Skeletal muscle tissue (tissue), 4 donors: Measurements from ENCODE around the gene WDTC1. TPM values are rescaled to one million over a fixed set of nuclear protein-coding genes. Genes with fewer than 3 reads are reported as not detected.

ENCODE experiments used
- H3K27ac ChIP-seq: one replicate; pipeline ENCODE4 v1.7.0; 2013; ENCODE audit warnings: mild to moderate bottlenecking, low read depth, low read length, inconsistent platforms
- H3K27me3 ChIP-seq, 3 donors: one replicate each; pipeline ENCODE4 v1.7.0; 2013; ENCODE audit warnings: low read length in 3 of 3; ENCODE audit not compliant: control insufficient read depth in 3 of 3, insufficient read depth in 3 of 3
- H3K36me3 ChIP-seq, 3 donors: one replicate each; pipeline ENCODE4 v1.7.0; 2013; ENCODE audit warnings: low read length in 3 of 3; ENCODE audit not compliant: control insufficient read depth in 3 of 3, insufficient read depth in 3 of 3
- H3K4me1 ChIP-seq, 3 donors: one replicate each; pipeline ENCODE4 v1.7.0; 2013; ENCODE audit warnings: low read length in 3 of 3, mild to moderate bottlenecking in 3 of 3; ENCODE audit not compliant: control insufficient read depth in 3 of 3, insufficient read depth in 3 of 3
- H3K4me3 ChIP-seq, 3 donors: one replicate each; pipeline ENCODE4 v1.7.0; 2013; ENCODE audit warnings: low read length in 3 of 3
- H3K9ac ChIP-seq, 3 donors: one replicate each; pipeline ENCODE4 v1.7.0; 2013; ENCODE audit warnings: low read length in 3 of 3, mild to moderate bottlenecking in 3 of 3, moderate library complexity in 2 of 3, low read depth in 1 of 3
- H3K9me3 ChIP-seq, 3 donors: one replicate each; pipeline ENCODE4 v1.7.0; 2013; ENCODE audit warnings: low read length in 3 of 3; ENCODE audit not compliant: control insufficient read depth in 3 of 3
- total RNA-seq: library from RNA; depleted of rRNA; stranded (reverse); fragments of >200 nt; gene quantifications from one replicate; pipeline ENCODE4 v1.2.3, GENCODE V29; 2014
- donor health status: Osteomylitis.

WDTC1 gene
- total RNA-seq, 1 donor from 2014 or later: 13.0 TPM

- H3K4me3 ChIP-seq: no peak overlapping the region
- no peaks in the 10 kb centered on the region for H3K9me3 ChIP-seq
- H3K9ac ChIP-seq: no peak overlapping the region
- no peaks in the 10 kb centered on the region for H3K4me1 ChIP-seq
- no peaks in the 10 kb centered on the region for H3K27me3 ChIP-seq
- H3K27ac ChIP-seq: no peak overlapping the region
- peaks cover 34 to 45% (median 37%) of the 10 kb centered on the region in 3 donors for H3K36me3 ChIP-seq
Measured at GRCh38 chr1:27306892-27307761, 72.7 kb downstream of the WDTC1 start.

GRCh38 chr1:27307874-27308598 lies 73.6 kb downstream of the WDTC1 start:
- Histone ChIP-seq H3K36me3 (peaks cover 27 to 38% (median 32%) of the 10 kb centered on the region in 3 donors), H3K9ac (no peak overlapping the region), H3K4me3 (no peak overlapping the region), H3K27me3 (no peaks in the 10 kb centered on the region), H3K9me3 (no peaks in the 10 kb centered on the region), H3K27ac (no peak overlapping the region), H3K4me1 (no peaks in the 10 kb centered on the region)

GRCh38 chr1:27314169-27314568 lies 79.7 kb downstream of the WDTC1 start:
- Histone ChIP-seq H3K9ac (no peak overlapping the region), H3K4me3 (no peak overlapping the region), H3K9me3 (no peaks in the 10 kb centered on the region), H3K36me3 (peaks cover 0 to 4% (median 0%) of the 10 kb centered on the region in 3 donors), H3K4me1 (no peaks in the 10 kb centered on the region), H3K27me3 (peaks cover 10 to 15% (median 14%) of the 10 kb centered on the region in 3 donors), H3K27ac (no peak overlapping the region)

- peaks cover 10 to 19% (median 15%) of the 10 kb centered on the region in 3 donors for H3K27me3 ChIP-seq
Measured at GRCh38 chr1:27314737-27315136, 80.3 kb downstream of the WDTC1 start.

GRCh38 chr1:27316860-27317259 lies 82.4 kb downstream of the WDTC1 start:
- Histone ChIP-seq H3K27ac (no peak overlapping the region), H3K9ac (no peak overlapping the region), H3K4me3 (no peak overlapping the region), H3K36me3 (no peaks in the 10 kb centered on the region), H3K4me1 (peaks cover 3 to 8% (median 4%) of the 10 kb centered on the region in 3 donors), H3K9me3 (no peaks in the 10 kb centered on the region), H3K27me3 (peaks cover 10 to 21% (median 19%) of the 10 kb centered on the region in 3 donors)

More at GRCh38 chr1:27314737-27315136, 80.3 kb downstream of the WDTC1 start:
- H3K27ac ChIP-seq: no peak overlapping the region
- no peak overlapping the region for H3K9ac ChIP-seq
- no peaks in the 10 kb centered on the region for H3K9me3 ChIP-seq
- peaks cover 0 to 4% (median 0%) of the 10 kb centered on the region in 3 donors for H3K36me3 ChIP-seq
- no peaks in the 10 kb centered on the region for H3K4me1 ChIP-seq
- no peak overlapping the region for H3K4me3 ChIP-seq

- H3K9ac ChIP-seq: no peak overlapping the region
- H3K4me1 ChIP-seq: peaks cover 9 to 18% (median 11%) of the 10 kb centered on the region in 3 donors
- no peak overlapping the region for H3K27ac ChIP-seq
- no peaks in the 10 kb centered on the region for H3K9me3 ChIP-seq
- H3K36me3 ChIP-seq: no peaks in the 10 kb centered on the region
- H3K27me3 ChIP-seq: peaks cover 10 to 21% (median 19%) of the 10 kb centered on the region in 3 donors
- no peak overlapping the region for H3K4me3 ChIP-seq
Measured at GRCh38 chr1:27318136-27318535, 83.7 kb downstream of the WDTC1 start.

- Histone ChIP-seq H3K27ac (no peak overlapping the region), H3K9ac (no peak overlapping the region)
Measured at GRCh38 chr1:27318596-27318995, 84.2 kb downstream of the WDTC1 start.

GRCh38 chr1:27321813-27322568 lies 87.6 kb downstream of the WDTC1 start, which contains the start of gene TMEM222:
TMEM222 (plus strand) TSS chr1:27322163; CDS start chr1:27322198, 35 bp downstream.
- Histone ChIP-seq H3K9ac (peak within 1 kb of the TSS; percentile 99 to 100 (median 99)), H3K36me3 (peaks cover 6 to 14% (median 14%) of the 10 kb centered on the region in 3 donors), H3K4me1 (peaks cover 28 to 44% (median 30%) of the 10 kb centered on the region in 3 donors), H3K27me3 (peaks cover 9 to 21% (median 18%) of the 10 kb centered on the region in 3 donors), H3K27ac (peak within 1 kb of the TSS; percentile 89), H3K4me3 (peak within 1 kb of the TSS; percentile 99 to 100 (median 100)), H3K9me3 (no peaks in the 10 kb centered on the region)

More at GRCh38 chr1:27318596-27318995, 84.2 kb downstream of the WDTC1 start:
- no peak overlapping the region for H3K4me3 ChIP-seq
- peaks cover 10 to 21% (median 19%) of the 10 kb centered on the region in 3 donors for H3K27me3 ChIP-seq
- no peaks in the 10 kb centered on the region for H3K36me3 ChIP-seq
- H3K4me1 ChIP-seq: peaks cover 14 to 22% (median 15%) of the 10 kb centered on the region in 3 donors
- no peaks in the 10 kb centered on the region for H3K9me3 ChIP-seq

- Histone ChIP-seq H3K9me3 (no peaks in the 10 kb centered on the region), H3K9ac (peak overlapping the region; percentile 99 to 100 (median 99)), H3K27me3 (peaks cover 6 to 18% (median 15%) of the 10 kb centered on the region in 3 donors), H3K4me3 (peak overlapping the region; percentile 99 to 100 (median 100)), H3K36me3 (peaks cover 6 to 14% (median 14%) of the 10 kb centered on the region in 3 donors), H3K27ac (peak overlapping the region; percentile 89), H3K4me1 (peaks cover 30 to 50% (median 31%) of the 10 kb centered on the region in 3 donors)
Measured at GRCh38 chr1:27322569-27323240, 88.3 kb downstream of the WDTC1 start.
